WERI-Rb-1 (cell line): ENCODE measurements around the gene SCLY.
A peak's percentile ranks its signal among the peaks of the same experiment; 100 is the strongest.

Experiments used
- DNase-seq: peaks from one replicate; pipeline ENCODE4 v3.0.0-alpha.2; 2020
- H3K27ac ChIP-seq: fragments of 250-450 bp; sonication (Bioruptor Pico); 2 replicates; pipeline ENCODE4 v1.5.1; 2020; ENCODE audit warnings: mild to moderate bottlenecking, moderate library complexity
- H3K27me3 ChIP-seq: fragments of 250-450 bp; sonication (Bioruptor Pico); 2 replicates; pipeline ENCODE4 v1.5.1; 2021; ENCODE audit warnings: mild to moderate bottlenecking, low read depth, moderate library complexity; ENCODE audit not compliant: insufficient read depth, severe bottlenecking
- H3K36me3 ChIP-seq: fragments of 250-450 bp; sonication (Bioruptor Pico); 2 replicates; pipeline ENCODE4 v1.5.1; 2020; ENCODE audit warnings: mild to moderate bottlenecking, moderate library complexity
- H3K4me3 ChIP-seq: 2 replicates; pipeline ENCODE4 v1.5.1; 2011; ENCODE audit warnings: low read depth, mild to moderate bottlenecking, control low read depth, low read length
- H3K9me3 ChIP-seq: fragments of 250-450 bp; sonication (Bioruptor Pico); 2 replicates; pipeline ENCODE4 v1.5.1; 2021; ENCODE audit warnings: mild to moderate bottlenecking, moderate library complexity; ENCODE audit not compliant: severe bottlenecking
- CTCF ChIP-seq: IDR thresholded peaks from 2 replicates; pipeline ENCODE4 v1.5.1; 2011; ENCODE audit warnings: low read depth, mild to moderate bottlenecking, control low read depth, inconsistent platforms, low read length

Gene SCLY

GRCh38 chr2:238097988-238098871, 37.4 kb downstream of the SCLY start:
- no peak for TF ChIP-seq CTCF
- Histone ChIP-seq H3K27ac (no peak overlapping the region), H3K4me3 (no peak overlapping the region), H3K36me3 (no peaks in the 10 kb centered on the region), H3K9me3 (no peaks in the 10 kb centered on the region), H3K27me3 (no peaks in the 10 kb centered on the region)
- peak; percentile 50 for DNase-seq

GRCh38 chr2:238098901-238099713, 38.3 kb downstream of the SCLY start:
- Histone ChIP-seq H3K27ac (peak overlapping the region; percentile 54), H3K9me3 (no peaks in the 10 kb centered on the region), H3K4me3 (no peak overlapping the region), H3K36me3 (no peaks in the 10 kb centered on the region), H3K27me3 (no peaks in the 10 kb centered on the region)
- TF ChIP-seq CTCF = no peak
- DNase-seq = no peak

- TF ChIP-seq CTCF = no peak
- no peaks in the 10 kb centered on the region for H3K27me3 ChIP-seq
- no peaks in the 10 kb centered on the region for H3K9me3 ChIP-seq
- H3K27ac ChIP-seq = peak overlapping the region; percentile 54
- H3K36me3 ChIP-seq = no peaks in the 10 kb centered on the region
- DNase-seq = no peak
- H3K4me3 ChIP-seq = no peak overlapping the region
These were observed 38.9 kb downstream of the SCLY start for GRCh38 chr2:238099714-238100048.

- H3K9me3 ChIP-seq = no peaks in the 10 kb centered on the region
- peak; percentile 86 for DNase-seq
- H3K4me3 ChIP-seq = peak within 1 kb of the TSS; percentile 48
- no peaks in the 10 kb centered on the region for H3K27me3 ChIP-seq
- no peaks in the 10 kb centered on the region for H3K36me3 ChIP-seq
- H3K27ac ChIP-seq = peak within 1 kb of the TSS; percentile 60
- no peak for TF ChIP-seq CTCF
These were observed 39.4 kb downstream of the SCLY start, which contains the start of gene ESPNL for GRCh38 chr2:238100049-238100820. TSS of gene ESPNL (plus strand) at chr2:238100340. CDS start at chr2:238100420, 80 bp downstream.

- H3K9me3 ChIP-seq = no peaks in the 10 kb centered on the region
- DNase-seq = peak; percentile 10
- no peaks in the 10 kb centered on the region for H3K27me3 ChIP-seq
- peak overlapping the region; percentile 48 for H3K4me3 ChIP-seq
- H3K27ac ChIP-seq = peak overlapping the region; percentile 60
- no peak for TF ChIP-seq CTCF
- H3K36me3 ChIP-seq = no peaks in the 10 kb centered on the region
These were observed 40.3 kb downstream of the SCLY start for GRCh38 chr2:238100821-238101771.
